HG02678 (cell line): ENCODE data around the gene IFITM2.
A peak's percentile ranks its signal among the peaks of the same experiment; 100 is the strongest.
"Not testable (repeated sequence)": the region's sequence is repeated elsewhere in the genome, so short reads cannot be mapped to it uniquely, and the experiment has no call there.

ENCODE experiments used
- ATAC-seq: cut with Tn5 transposase; IDR thresholded peaks from one replicate; pipeline ENCODE4 v1.9.1; 2021; ENCODE audit warnings: mild to moderate bottlenecking, moderate library complexity; ENCODE audit not compliant: unreplicated experiment

The IFITM2 gene

GRCh38 chr11:337711-338110 lies 30.1 kb downstream of the IFITM2 start:
- ATAC-seq: no peak

GRCh38 chr11:339963-340362 lies 32.3 kb downstream of the IFITM2 start:
- no peak for ATAC-seq

GRCh38 chr11:340539-341512 lies 33.2 kb downstream of the IFITM2 start:
- no peak for ATAC-seq

- no peak for ATAC-seq
Measured at GRCh38 chr11:342328-342727, 34.7 kb downstream of the IFITM2 start.

- no peak for ATAC-seq
Measured at GRCh38 chr11:344836-345578, 37.4 kb downstream of the IFITM2 start.

GRCh38 chr11:346529-346928 lies 38.9 kb downstream of the IFITM2 start:
- no peak for ATAC-seq

GRCh38 chr11:349270-349954 lies 41.8 kb downstream of the IFITM2 start:
- not testable (repeated sequence) for ATAC-seq

GRCh38 chr11:350033-350722 lies 42.6 kb downstream of the IFITM2 start:
- peak; percentile 13 for ATAC-seq

GRCh38 chr11:350723-351255 lies 43.2 kb downstream of the IFITM2 start:
- peak; percentile 56 for ATAC-seq

- no peak for ATAC-seq
Measured at GRCh38 chr11:351411-351810, 43.8 kb downstream of the IFITM2 start.

GRCh38 chr11:352456-353031 lies 44.9 kb downstream of the IFITM2 start:
- ATAC-seq: no peak

- ATAC-seq: no peak
Measured at GRCh38 chr11:353179-353873, 45.7 kb downstream of the IFITM2 start.

- ATAC-seq: peak; percentile 73
Measured at GRCh38 chr11:355581-356458, 48.2 kb downstream of the IFITM2 start.

- ATAC-seq: no peak
Measured at GRCh38 chr11:356610-357009, 49.0 kb downstream of the IFITM2 start.

- ATAC-seq: no peak
Measured at GRCh38 chr11:357582-357981, 50.0 kb downstream of the IFITM2 start.

GRCh38 chr11:358129-358800 lies 50.6 kb downstream of the IFITM2 start:
- no peak for ATAC-seq
